HEK293 (cell line): ENCODE measurements around the gene TRPM8.

ENCODE experiments used
- CTCF ChIA-PET: fragments of 350-600 bp; formaldehyde crosslinking; extraction: SDS; loops from one replicate; lab custom pipeline; 2021; ENCODE audit warnings: antibody characterized with exemption; lab: Yijun Ruan, JAX
- POLR2A ChIA-PET: fragments of 300-600 bp; formaldehyde crosslinking; extraction: SDS; loops from one replicate; lab custom pipeline; 2020; ENCODE audit warnings: antibody characterized with exemption, inconsistent platforms; lab: Yijun Ruan, JAX
- H3K27ac ChIP-seq: fragments of 200-500 bp; sonication (Bioruptor generic); 2 replicates; pipeline ENCODE4 v1.5.1; 2014; ENCODE audit warnings: low read depth, low read length, control low read depth, inconsistent platforms; ENCODE audit errors: extremely low read depth
- H3K36me3 ChIP-seq, 2 experiments: fragments of 200-500 bp in 1 of 2; sonication (Bioruptor generic) in 1 of 2; 1 replicate in 1 of 2; 2 replicates in 1 of 2; pipeline ENCODE4 v1.5.1; 2014 to 2017; ENCODE audit warnings: inconsistent platforms in 2 of 2, low read length in 2 of 2; ENCODE audit not compliant: control insufficient read depth in 2 of 2, insufficient read depth in 1 of 2
- H3K4me1 ChIP-seq: fragments of 200-500 bp; sonication (Bioruptor generic); 2 replicates; pipeline ENCODE4 v1.5.1; 2014; ENCODE audit warnings: mild to moderate bottlenecking, low read length, inconsistent platforms; ENCODE audit not compliant: control insufficient read depth, insufficient read depth
- H3K4me3 ChIP-seq: 2 replicates; pipeline ENCODE4 v1.5.1; 2011; ENCODE audit warnings: low read depth, mild to moderate bottlenecking, control low read depth, low read length, moderate library complexity
- H3K9me3 ChIP-seq: fragments of 200-500 bp; sonication (Bioruptor generic); 2 replicates; pipeline ENCODE4 v1.5.1; 2014; ENCODE audit warnings: low read depth, low read length, inconsistent platforms; ENCODE audit not compliant: control insufficient read depth, insufficient read depth
- CTCF ChIP-seq: fragments of 450-650 bp; formaldehyde crosslinking; IDR thresholded peaks from 2 replicates; pipeline ENCODE4 v1.5.1; 2016; ENCODE audit warnings: missing biosample characterization, missing genetic modification characterization
- GLI4 ChIP-seq: fragments of 450-650 bp; formaldehyde crosslinking; IDR thresholded peaks from 2 replicates; pipeline ENCODE4 v1.5.1; 2016; ENCODE audit warnings: missing biosample characterization, missing genetic modification characterization
- KLF10 ChIP-seq: fragments of 450-650 bp; IDR thresholded peaks from 2 replicates; pipeline ENCODE4 v1.5.1; 2018; ENCODE audit warnings: missing biosample characterization, mild to moderate bottlenecking, missing genetic modification characterization
- ZBTB8A ChIP-seq: fragments of 450-650 bp; formaldehyde crosslinking; IDR thresholded peaks from 2 replicates; pipeline ENCODE4 v1.5.1; 2016; ENCODE audit warnings: missing biosample characterization, missing genetic modification characterization
- ZFP3 ChIP-seq: fragments of 450-650 bp; formaldehyde crosslinking; IDR thresholded peaks from 2 replicates; pipeline ENCODE4 v1.5.1; 2016; ENCODE audit warnings: low read depth, missing biosample characterization, missing genetic modification characterization
- ZNF311 ChIP-seq: fragments of 450-650 bp; formaldehyde crosslinking; IDR thresholded peaks from 2 replicates; pipeline ENCODE4 v1.5.1; 2017; ENCODE audit warnings: missing biosample characterization, missing genetic modification characterization, borderline replicate concordance
- ZNF341 ChIP-seq: fragments of 450-650 bp; formaldehyde crosslinking; IDR thresholded peaks from 2 replicates; pipeline ENCODE4; 2016; ENCODE audit warnings: low read depth, missing biosample characterization, missing genetic modification characterization
- ZNF398 ChIP-seq: fragments of 450-650 bp; formaldehyde crosslinking; IDR thresholded peaks from 2 replicates; pipeline ENCODE4 v1.5.1; 2017; ENCODE audit warnings: missing biosample characterization, missing genetic modification characterization
- ZNF514 ChIP-seq: fragments of 450-650 bp; formaldehyde crosslinking; IDR thresholded peaks from 2 replicates; pipeline ENCODE4 v1.5.1; 2016; ENCODE audit warnings: missing biosample characterization, missing genetic modification characterization
- ZNF561 ChIP-seq: fragments of 450-650 bp; IDR thresholded peaks from 2 replicates; pipeline ENCODE4 v1.5.1; 2018; ENCODE audit warnings: missing biosample characterization, missing genetic modification characterization, borderline replicate concordance
- ZNF585B ChIP-seq: fragments of 450-650 bp; formaldehyde crosslinking; IDR thresholded peaks from 2 replicates; pipeline ENCODE4 v1.5.1; 2016; ENCODE audit warnings: missing biosample characterization, missing genetic modification characterization
- ZNF707 ChIP-seq: fragments of 450-650 bp; formaldehyde crosslinking; IDR thresholded peaks from 2 replicates; pipeline ENCODE4 v1.5.1; 2016; ENCODE audit warnings: missing biosample characterization, missing genetic modification characterization
- ZNF747 ChIP-seq: fragments of 450-650 bp; formaldehyde crosslinking; IDR thresholded peaks from 2 replicates; pipeline ENCODE4 v1.5.1; 2016; ENCODE audit warnings: missing biosample characterization, missing genetic modification characterization
- ZNF768 ChIP-seq: fragments of 450-650 bp; formaldehyde crosslinking; IDR thresholded peaks from 2 replicates; pipeline ENCODE4 v1.5.1; 2018; ENCODE audit warnings: missing biosample characterization, mild to moderate bottlenecking, missing genetic modification characterization
- TF ChIP-seq, protein P1 (sequence below): fragments of 450-650 bp; formaldehyde crosslinking; IDR thresholded peaks from 2 replicates; pipeline ENCODE4 v1.5.1; 2016; ENCODE audit warnings: missing biosample characterization, missing genetic modification characterization

The TRPM8 gene

DNA sequence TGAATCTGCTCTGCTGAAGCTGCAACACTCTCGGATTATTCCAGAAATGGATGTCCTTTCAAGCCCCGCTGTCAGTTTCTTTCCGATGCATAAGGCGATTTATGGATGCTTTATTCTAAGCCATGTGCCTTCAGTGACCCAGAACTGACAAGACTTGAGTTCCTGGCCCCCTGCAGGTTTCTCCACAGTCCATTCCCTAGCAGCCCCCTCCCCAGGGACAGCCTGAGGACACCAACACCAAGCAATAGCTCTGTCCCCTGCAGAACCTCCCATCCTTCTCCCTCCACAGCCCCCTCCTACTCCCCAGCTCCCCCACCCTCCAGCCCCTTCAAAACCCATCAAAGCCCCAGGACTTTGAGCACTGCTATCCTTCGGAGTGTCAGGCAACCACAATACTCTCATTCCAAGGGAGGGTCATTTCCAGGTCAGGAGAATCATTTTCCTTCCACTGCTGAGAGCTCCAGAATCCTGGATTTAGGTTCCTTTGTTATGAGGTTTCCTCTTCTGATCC, 108.8 kb downstream of the TRPM8 start:
- POLR2A ChIA-PET = no interaction called here
- CTCF ChIA-PET = no interaction called here
- Histone ChIP-seq H3K36me3 (no peaks in the 10 kb centered on the region), H3K4me1 (no peaks in the 10 kb centered on the region), H3K27ac (no peak overlapping the region), H3K9me3 (no peaks in the 10 kb centered on the region), H3K4me3 (no peak overlapping the region)
- TF ChIP-seq CTCF (no peak), ZNF311 (tag by site-specific recombination) (no peak)

GRCh38 chr2:234026693-234027254, 109.6 kb downstream of the TRPM8 start:
- CTCF ChIA-PET = no interaction called here

DNA sequence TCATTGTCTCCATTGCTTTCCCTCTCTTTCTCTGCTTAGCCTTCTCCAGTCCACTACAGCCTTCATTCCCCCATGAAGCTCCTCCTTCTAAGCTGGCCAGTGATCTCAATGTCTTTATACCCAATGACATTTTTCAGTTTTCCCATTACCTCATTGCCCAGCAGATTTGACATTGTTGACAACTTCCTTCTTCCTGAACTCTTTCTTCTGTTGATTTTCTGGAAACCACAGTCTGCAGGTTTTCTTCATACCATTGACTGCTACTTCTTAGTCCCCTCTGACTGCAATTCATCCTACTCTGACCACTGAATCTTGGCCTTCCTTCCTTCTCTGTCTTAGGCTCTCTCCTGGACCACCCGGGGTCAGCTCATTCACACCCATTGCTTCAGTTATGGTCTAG, 110.5 kb downstream of the TRPM8 start:
- CTCF ChIA-PET = no interaction called here
- POLR2A ChIA-PET = no interaction called here
- no peak for TF ChIP-seq KLF10 (tag by site-specific recombination)
- no peak for TF ChIP-seq ZNF768
- no peak for TF ChIP-seq ZNF341
- TF ChIP-seq ZFP3 (tag by site-specific recombination) = no peak
- no peak for TF ChIP-seq ZNF398 (tag by site-specific recombination)
- TF ChIP-seq ZNF514 (tag by site-specific recombination) = no peak
- TF ChIP-seq ZNF585B = no peak
- no peak for TF ChIP-seq ZBTB8A (tag by site-specific recombination)
- no peak for TF ChIP-seq ZNF561
- no peak for TF ChIP-seq GLI4
- Histone ChIP-seq H3K36me3 (no peaks in the 10 kb centered on the region), H3K27ac (no peak overlapping the region), H3K9me3 (no peaks in the 10 kb centered on the region), H3K4me1 (no peaks in the 10 kb centered on the region), H3K4me3 (no peak overlapping the region)

More at GRCh38 chr2:234026693-234027254, 109.6 kb downstream of the TRPM8 start:
- H3K36me3 ChIP-seq = no peaks in the 10 kb centered on the region
- H3K9me3 ChIP-seq = no peaks in the 10 kb centered on the region
- H3K27ac ChIP-seq = no peak overlapping the region
- no peak overlapping the region for H3K4me3 ChIP-seq
- TF ChIP-seq ZNF707 (no peak), ZNF747 (tag by site-specific recombination) (no peak)
- TF ChIP-seq, protein P1, sequence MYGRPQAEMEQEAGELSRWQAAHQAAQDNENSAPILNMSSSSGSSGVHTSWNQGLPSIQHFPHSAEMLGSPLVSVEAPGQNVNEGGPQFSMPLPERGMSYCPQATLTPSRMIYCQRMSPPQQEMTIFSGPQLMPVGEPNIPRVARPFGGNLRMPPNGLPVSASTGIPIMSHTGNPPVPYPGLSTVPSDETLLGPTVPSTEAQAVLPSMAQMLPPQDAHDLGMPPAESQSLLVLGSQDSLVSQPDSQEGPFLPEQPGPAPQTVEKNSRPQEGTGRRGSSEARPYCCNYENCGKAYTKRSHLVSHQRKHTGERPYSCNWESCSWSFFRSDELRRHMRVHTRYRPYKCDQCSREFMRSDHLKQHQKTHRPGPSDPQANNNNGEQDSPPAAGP = no peak
- POLR2A ChIA-PET = no interaction called here
- no peaks in the 10 kb centered on the region for H3K4me1 ChIP-seq
